OCI-LY3 (cell line): ENCODE data around the gene NOL4L.

Source experiments
- H2AFZ ChIP-seq: fragments of 200-600, 300-600 bp; shearing (Covaris generic); 2 replicates; pipeline ENCODE4 v1.6.0; 2014; ENCODE audit warnings: antibody characterized with exemption, low read depth, low read length
- H3K27ac ChIP-seq: fragments of 200-600, 300-600 bp; sonication (generic); 2 replicates; pipeline ENCODE4 v1.5.1; 2014; ENCODE audit warnings: mild to moderate bottlenecking, low read length, moderate library complexity, mixed read lengths
- H3K27me3 ChIP-seq: fragments of 200-600, 300-600 bp; sonication (generic); 2 replicates; pipeline ENCODE4 v1.6.1; 2014; ENCODE audit warnings: low read depth, low read length, mixed read lengths
- H3K36me3 ChIP-seq: fragments of 200-600, 300-600 bp; sonication (generic); replicated peaks from 2 replicates; pipeline ENCODE3; 2014; ENCODE audit warnings: low read depth, low read length, mixed read lengths
- H3K4me1 ChIP-seq: fragments of 300-600, 200-600 bp; sonication (generic); 2 replicates; pipeline ENCODE4 v1.6.1; 2014; ENCODE audit warnings: low read length, mixed read lengths
- H3K4me2 ChIP-seq: fragments of 200-600, 300-600 bp; sonication (generic); 2 replicates; pipeline ENCODE4 v1.6.1; 2014; ENCODE audit warnings: low read length, mixed read lengths
- H3K4me3 ChIP-seq: fragments of 300-600, 200-600 bp; sonication (generic); 2 replicates; pipeline ENCODE4 v1.5.1; 2014; ENCODE audit warnings: antibody characterized with exemption, mild to moderate bottlenecking, low read length, moderate library complexity
- H3K79me2 ChIP-seq: fragments of 300-600, 200-600 bp; shearing (Covaris generic); 2 replicates; pipeline ENCODE4 v1.6.1; 2014; ENCODE audit warnings: mild to moderate bottlenecking, low read length, mixed read lengths
- H3K9ac ChIP-seq: fragments of 300-600, 200-600 bp; shearing (Covaris generic); 2 replicates; pipeline ENCODE4 v1.6.0; 2014; ENCODE audit warnings: mild to moderate bottlenecking, low read length, moderate library complexity
- H3K9me3 ChIP-seq: fragments of 200-600, 300-600 bp; shearing (Covaris generic); 2 replicates; pipeline ENCODE4 v1.6.1; 2014; ENCODE audit warnings: low read length, mixed read lengths; ENCODE audit not compliant: insufficient read depth
- H4K20me1 ChIP-seq: fragments of 200-600, 300-600 bp; sonication (generic); 2 replicates; pipeline ENCODE4 v1.6.1; 2016; ENCODE audit warnings: low read length, mixed read lengths; ENCODE audit not compliant: insufficient read depth
- EZH2phosphoT487 ChIP-seq: fragments of 200-600 bp; shearing (Covaris generic); IDR thresholded peaks from 2 replicates; pipeline ENCODE4 v1.6.1; 2018; ENCODE audit warnings: antibody characterized with exemption, mixed run types, low read depth
- TF ChIP-seq, protein P1 (sequence below): fragments of 200-600, 300-600 bp; sonication (generic); IDR thresholded peaks from 2 replicates; pipeline ENCODE4 v1.5.1; 2014; ENCODE audit warnings: antibody characterized with exemption, low read length, low read depth

NOL4L gene

DNA sequence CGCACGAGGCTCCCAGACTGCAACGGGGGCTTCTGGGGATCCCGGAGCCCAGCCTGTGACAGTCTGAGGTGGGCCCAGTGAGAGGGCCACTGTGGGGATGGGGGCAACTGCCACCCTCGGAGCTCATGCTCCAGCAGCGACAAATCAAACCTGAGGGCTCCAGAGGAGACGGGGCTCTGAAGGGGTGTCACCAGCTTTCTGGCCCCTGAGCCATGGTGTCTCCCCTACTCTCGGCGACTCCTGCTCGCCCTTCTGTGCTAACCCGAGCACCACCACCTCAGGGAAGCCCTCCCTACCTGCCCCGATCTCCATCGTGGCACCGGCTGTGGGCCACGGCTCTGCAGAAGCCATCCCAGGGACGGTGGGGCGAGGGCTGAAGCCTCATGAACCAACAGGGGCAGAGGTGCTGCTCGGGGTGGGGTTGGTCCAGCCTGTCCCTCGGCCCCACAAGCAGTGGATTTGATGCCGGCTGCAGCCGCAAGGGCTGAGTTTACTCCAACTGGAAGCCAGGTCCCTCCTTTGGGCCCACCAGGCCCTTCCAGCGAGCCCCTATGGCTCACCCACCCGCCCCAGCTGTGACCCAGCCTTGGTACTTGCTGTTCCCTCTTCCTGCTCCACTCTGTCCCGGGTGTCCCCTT is 124.3 kb downstream of the NOL4L start:
- H3K27ac ChIP-seq = no peak overlapping the region
- no peak overlapping the region for H3K9ac ChIP-seq
- no peaks in the 10 kb centered on the region for H3K79me2 ChIP-seq
- peaks cover 7% of the 10 kb centered on the region for H3K4me1 ChIP-seq
- no peak overlapping the region for H2AFZ ChIP-seq
- H3K27me3 ChIP-seq = no peaks in the 10 kb centered on the region
- no peaks in the 10 kb centered on the region for H3K9me3 ChIP-seq
- no peak overlapping the region for H3K4me2 ChIP-seq
- no peak overlapping the region for H3K4me3 ChIP-seq
- no peak for TF ChIP-seq EZH2phosphoT487
- TF ChIP-seq, protein P1, sequence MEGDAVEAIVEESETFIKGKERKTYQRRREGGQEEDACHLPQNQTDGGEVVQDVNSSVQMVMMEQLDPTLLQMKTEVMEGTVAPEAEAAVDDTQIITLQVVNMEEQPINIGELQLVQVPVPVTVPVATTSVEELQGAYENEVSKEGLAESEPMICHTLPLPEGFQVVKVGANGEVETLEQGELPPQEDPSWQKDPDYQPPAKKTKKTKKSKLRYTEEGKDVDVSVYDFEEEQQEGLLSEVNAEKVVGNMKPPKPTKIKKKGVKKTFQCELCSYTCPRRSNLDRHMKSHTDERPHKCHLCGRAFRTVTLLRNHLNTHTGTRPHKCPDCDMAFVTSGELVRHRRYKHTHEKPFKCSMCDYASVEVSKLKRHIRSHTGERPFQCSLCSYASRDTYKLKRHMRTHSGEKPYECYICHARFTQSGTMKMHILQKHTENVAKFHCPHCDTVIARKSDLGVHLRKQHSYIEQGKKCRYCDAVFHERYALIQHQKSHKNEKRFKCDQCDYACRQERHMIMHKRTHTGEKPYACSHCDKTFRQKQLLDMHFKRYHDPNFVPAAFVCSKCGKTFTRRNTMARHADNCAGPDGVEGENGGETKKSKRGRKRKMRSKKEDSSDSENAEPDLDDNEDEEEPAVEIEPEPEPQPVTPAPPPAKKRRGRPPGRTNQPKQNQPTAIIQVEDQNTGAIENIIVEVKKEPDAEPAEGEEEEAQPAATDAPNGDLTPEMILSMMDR = no peak
- H3K36me3 ChIP-seq = no peaks in the 10 kb centered on the region
- no peaks in the 10 kb centered on the region for H4K20me1 ChIP-seq

DNA sequence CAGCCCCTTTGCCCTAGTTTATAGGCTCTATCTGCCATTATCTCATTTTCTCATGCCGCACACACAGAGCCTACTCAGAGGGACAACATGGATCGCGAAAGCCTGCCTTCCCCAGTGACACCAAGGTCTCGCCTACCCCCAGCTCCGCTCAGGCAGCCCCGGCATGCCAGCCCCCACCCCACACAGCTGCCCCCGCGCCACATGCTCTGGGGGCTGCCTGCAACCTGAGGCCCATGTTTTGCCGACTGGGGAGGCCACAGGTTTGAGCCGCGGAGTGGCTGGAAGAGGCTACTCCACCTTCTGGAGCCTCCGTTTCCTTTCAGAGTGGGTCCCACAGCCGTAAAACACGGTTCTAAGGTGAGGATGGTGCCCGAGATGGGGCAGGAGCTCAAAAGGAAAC is 124.9 kb downstream of the NOL4L start:
- no peak overlapping the region for H3K27ac ChIP-seq
- no peaks in the 10 kb centered on the region for H3K79me2 ChIP-seq
- H3K27me3 ChIP-seq = no peaks in the 10 kb centered on the region
- no peaks in the 10 kb centered on the region for H4K20me1 ChIP-seq
- no peaks in the 10 kb centered on the region for H3K36me3 ChIP-seq
- TF ChIP-seq EZH2phosphoT487 = no peak
- TF ChIP-seq, protein P1 = no peak
- no peak overlapping the region for H2AFZ ChIP-seq
- no peak overlapping the region for H3K9ac ChIP-seq
- no peaks in the 10 kb centered on the region for H3K9me3 ChIP-seq
- peaks cover 7% of the 10 kb centered on the region for H3K4me1 ChIP-seq
- no peak overlapping the region for H3K4me3 ChIP-seq
- H3K4me2 ChIP-seq = no peak overlapping the region

DNA sequence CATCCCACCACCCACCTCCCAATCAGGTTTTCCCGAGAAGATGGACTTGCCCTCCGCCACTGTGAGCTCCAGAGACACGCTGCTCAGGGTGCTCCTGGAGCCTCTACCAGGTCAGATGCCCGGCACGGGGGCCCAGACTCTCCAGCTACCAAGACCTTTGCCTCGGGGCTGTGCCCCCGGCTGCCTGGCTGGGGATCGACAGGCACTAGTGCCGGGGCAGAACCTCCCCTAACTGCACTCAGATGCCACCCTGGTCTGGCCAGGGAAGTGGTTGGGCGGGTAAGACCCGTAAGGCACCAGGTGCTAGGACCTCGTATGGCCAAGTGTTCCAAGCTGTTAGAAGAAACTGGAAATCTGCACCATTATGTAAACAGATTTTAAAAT is 126.3 kb downstream of the NOL4L start:
- Histone ChIP-seq H3K79me2 (no peaks in the 10 kb centered on the region), H3K4me1 (peaks cover 15% of the 10 kb centered on the region), H3K4me3 (no peak overlapping the region), H3K9me3 (no peaks in the 10 kb centered on the region), H3K27ac (no peak overlapping the region), H3K36me3 (no peaks in the 10 kb centered on the region), H3K9ac (no peak overlapping the region), H3K27me3 (no peaks in the 10 kb centered on the region), H2AFZ (no peak overlapping the region), H4K20me1 (no peaks in the 10 kb centered on the region), H3K4me2 (no peak overlapping the region)
- TF ChIP-seq, protein P1 = no peak
- TF ChIP-seq EZH2phosphoT487 = no peak

DNA sequence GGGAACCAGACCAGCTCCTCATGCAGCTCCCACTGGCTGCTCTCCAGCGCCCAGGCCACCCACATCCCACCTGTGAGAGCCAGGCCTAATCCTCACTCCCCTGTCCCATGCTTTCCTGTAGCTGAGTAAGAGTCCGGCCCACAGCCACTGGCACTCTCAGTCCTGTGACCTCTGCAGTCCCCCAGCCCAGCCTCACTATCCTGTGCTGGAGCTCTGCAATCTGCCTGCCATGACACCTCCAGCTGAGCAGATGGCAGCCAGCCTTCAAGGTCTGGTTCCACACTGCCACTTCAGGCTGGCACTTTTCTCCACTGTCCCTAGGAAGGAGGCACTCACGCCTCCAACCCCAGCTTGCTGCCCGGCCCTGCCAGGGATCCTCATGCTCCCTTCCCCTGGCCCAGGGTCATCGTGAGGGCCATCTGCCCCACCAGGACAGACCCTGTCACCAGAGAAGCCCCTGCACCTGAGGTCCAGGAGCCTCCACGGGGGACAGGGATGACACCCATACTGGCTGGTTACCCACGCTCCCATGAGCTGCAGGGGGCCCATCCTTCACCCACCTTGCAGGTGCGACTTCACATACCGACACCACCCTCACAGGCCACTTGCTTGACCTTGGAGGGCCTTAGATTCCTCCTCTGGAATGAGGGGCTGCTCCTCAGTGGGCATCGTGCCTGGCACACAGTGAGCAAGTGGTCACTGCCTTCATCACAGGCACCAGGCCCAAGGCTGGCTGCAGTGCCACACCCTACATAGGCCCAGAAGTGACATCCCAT is 126.9 kb downstream of the NOL4L start:
- Histone ChIP-seq H3K79me2 (no peaks in the 10 kb centered on the region), H3K4me3 (no peak overlapping the region), H3K9me3 (no peaks in the 10 kb centered on the region), H3K27ac (no peak overlapping the region), H2AFZ (no peak overlapping the region), H3K36me3 (no peaks in the 10 kb centered on the region), H3K4me2 (peak overlapping the region; percentile 62), H3K4me1 (peaks cover 21% of the 10 kb centered on the region), H4K20me1 (no peaks in the 10 kb centered on the region), H3K9ac (no peak overlapping the region), H3K27me3 (no peaks in the 10 kb centered on the region)
- no peak for TF ChIP-seq EZH2phosphoT487
- TF ChIP-seq, protein P1 = no peak
